ENCODE data around the gene UNCX. TPM values are rescaled to one million over a fixed set of nuclear protein-coding genes. Genes with fewer than 3 reads are reported as not detected.
"Not testable (repeated sequence)": the region's sequence is repeated elsewhere in the genome, so short reads cannot be mapped to it uniquely, and the experiment has no call there.

Gene UNCX
- polyA plus RNA-seq, 1 experiment = not detected

DNA sequence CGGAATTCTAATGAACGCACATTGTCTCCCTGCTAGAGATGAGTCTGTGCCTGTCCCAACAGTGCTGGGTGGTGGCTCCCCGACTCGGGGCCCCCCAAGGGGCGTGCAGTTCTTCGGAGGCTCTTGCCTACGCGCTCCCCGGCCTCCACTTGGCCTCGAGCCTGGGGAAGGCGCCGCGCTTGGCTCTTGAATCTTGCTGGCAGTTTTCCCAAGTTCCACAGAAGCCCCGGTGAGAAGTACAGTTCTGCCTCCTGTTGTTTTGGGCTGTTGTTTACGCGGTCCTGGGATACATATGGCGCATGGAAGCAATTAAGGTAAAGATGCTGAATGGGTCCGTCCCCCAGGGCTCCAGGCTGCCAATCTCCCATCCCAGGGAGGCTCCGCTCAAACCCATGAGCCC, 32.6 kb upstream of the UNCX start:
- no peak for DNase-seq (ENCODE audit: low read depth)
- peaks cover 13% of the 10 kb centered on the region for H3K27me3 ChIP-seq (ENCODE audit: control insufficient read depth, insufficient read depth, low read length)

DNA sequence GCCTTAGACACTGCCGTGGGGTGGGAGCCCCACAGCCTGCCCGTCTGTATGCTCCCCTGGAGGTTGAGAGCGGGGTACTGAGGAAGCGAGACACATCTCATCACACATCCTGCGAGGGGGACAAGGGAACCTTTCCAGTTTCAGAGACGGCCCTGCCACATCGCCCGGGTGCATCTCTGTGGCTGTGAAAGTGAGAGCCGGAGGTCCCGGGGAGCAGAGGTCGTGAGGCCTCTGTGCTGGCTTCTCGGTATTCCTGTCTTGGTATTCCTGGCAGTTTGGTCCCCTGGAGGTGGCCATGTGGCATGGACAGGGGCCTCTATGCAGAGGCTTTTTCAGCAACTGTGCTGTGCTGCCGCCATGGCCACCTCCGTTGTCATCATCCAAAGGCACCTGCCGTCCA, 30.8 kb upstream of the UNCX start:
- peaks cover 14% of the 10 kb centered on the region for H3K27me3 ChIP-seq (ENCODE audit: control insufficient read depth, insufficient read depth, low read length)
- TF ChIP-seq, protein P1, sequence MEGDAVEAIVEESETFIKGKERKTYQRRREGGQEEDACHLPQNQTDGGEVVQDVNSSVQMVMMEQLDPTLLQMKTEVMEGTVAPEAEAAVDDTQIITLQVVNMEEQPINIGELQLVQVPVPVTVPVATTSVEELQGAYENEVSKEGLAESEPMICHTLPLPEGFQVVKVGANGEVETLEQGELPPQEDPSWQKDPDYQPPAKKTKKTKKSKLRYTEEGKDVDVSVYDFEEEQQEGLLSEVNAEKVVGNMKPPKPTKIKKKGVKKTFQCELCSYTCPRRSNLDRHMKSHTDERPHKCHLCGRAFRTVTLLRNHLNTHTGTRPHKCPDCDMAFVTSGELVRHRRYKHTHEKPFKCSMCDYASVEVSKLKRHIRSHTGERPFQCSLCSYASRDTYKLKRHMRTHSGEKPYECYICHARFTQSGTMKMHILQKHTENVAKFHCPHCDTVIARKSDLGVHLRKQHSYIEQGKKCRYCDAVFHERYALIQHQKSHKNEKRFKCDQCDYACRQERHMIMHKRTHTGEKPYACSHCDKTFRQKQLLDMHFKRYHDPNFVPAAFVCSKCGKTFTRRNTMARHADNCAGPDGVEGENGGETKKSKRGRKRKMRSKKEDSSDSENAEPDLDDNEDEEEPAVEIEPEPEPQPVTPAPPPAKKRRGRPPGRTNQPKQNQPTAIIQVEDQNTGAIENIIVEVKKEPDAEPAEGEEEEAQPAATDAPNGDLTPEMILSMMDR (IDR thresholded peaks at IDR 0.05; ENCODE audit: insufficient read depth, low read depth, low read length) = no peak
- ChIA-PET POLR2A (no interaction called here), CTCF (no interaction called here)
- H3K36me3 ChIP-seq (ENCODE audit: control insufficient read depth, insufficient read depth, low read length) = no peaks in the 10 kb centered on the region
- DNase-seq (ENCODE audit: low read depth) = no peak
- no peak overlapping the region for H3K4me3 ChIP-seq (ENCODE audit: low read depth, low read length)

More for the DNA sequence above, 32.6 kb upstream of the UNCX start:
- no peak overlapping the region for H3K4me3 ChIP-seq (ENCODE audit: low read depth, low read length)
- H3K36me3 ChIP-seq (ENCODE audit: control insufficient read depth, insufficient read depth, low read length) = no peaks in the 10 kb centered on the region
- TF ChIP-seq, protein P1 (IDR thresholded peaks at IDR 0.05; ENCODE audit: insufficient read depth, low read depth, low read length) = no peak
- CTCF ChIA-PET = interaction anchor here (1.0 to 1.2 kb wide), 2 partner anchors 48 to 232 kb away, joined by 3 read pairs; no protein-coding TSS in a partner anchor
- POLR2A ChIA-PET = no interaction called here

DNA sequence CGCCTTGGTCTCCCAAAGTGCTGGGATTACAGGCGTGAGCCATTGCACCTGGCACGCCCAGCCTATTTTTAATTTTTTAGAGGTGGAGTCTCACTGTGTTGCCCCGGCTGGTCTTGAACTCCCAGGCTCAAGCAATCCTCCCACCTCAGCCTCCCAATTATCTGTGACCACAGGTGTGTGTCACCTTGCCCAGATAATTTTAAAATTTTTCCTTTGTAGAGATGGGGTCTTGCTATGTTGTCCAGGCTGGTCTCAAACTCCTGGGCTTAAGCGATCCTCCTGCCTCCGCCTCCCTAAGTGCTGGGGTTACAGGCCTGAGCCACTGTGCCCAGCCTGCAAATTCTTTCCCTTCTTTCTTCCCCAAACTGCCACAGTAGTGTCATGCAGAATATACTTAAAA, 29.8 kb upstream of the UNCX start:
- POLR2A ChIA-PET; H3K36me3 ChIP-seq (ENCODE audit: control insufficient read depth, insufficient read depth, low read length); H3K4me3 ChIP-seq (ENCODE audit: low read depth, low read length); DNase-seq (ENCODE audit: low read depth): not testable (repeated sequence)
- peaks cover 14% of the 10 kb centered on the region for H3K27me3 ChIP-seq (ENCODE audit: control insufficient read depth, insufficient read depth, low read length)
- CTCF ChIA-PET = interaction anchor here (0.6 kb wide), 1 partner anchor 241 kb away, joined by 3 read pairs; no protein-coding TSS in a partner anchor

DNA sequence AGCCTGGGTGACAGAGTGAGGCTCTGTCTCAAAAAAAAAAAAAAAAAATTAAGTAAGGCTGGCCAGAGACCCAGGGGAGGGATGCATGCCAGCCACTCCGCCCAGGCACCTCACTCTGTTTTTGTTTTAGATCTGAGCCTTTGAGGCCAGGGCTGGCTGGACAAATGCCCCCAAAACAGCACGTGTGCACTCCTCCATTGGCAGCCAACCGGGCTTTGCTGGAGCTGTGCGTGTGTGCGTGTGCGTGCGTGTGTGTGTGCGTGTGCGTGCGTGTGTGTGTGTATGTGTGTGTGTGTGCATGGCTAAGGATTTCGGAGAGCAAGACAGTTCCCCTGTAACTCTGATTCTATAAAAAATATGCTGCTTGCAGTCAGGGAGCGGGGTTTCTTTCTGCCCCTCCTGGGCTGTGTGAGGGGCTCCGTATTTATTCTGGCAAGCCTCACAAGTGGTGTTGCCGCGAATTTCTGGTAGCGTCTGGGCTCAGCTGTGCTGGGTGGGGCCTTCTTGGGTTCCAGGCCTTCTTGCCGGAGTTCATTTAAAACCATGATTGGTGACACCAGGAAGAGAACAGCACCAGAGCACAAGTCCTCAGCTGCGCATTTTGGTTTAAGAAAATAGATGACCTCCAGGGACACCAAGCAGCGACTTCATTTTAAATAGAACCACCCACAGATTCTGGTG, 28.1 kb upstream of the UNCX start:
- no peak for DNase-seq (ENCODE audit: low read depth)
- ChIA-PET CTCF (interaction anchor here (0.7 to 0.8 kb wide), 5 partner anchors 11 to 1118 kb away, joined by 3 read pairs; no protein-coding TSS in a partner anchor), POLR2A (no interaction called here)
- no peaks in the 10 kb centered on the region for H3K36me3 ChIP-seq (ENCODE audit: control insufficient read depth, insufficient read depth, low read length)
- TF ChIP-seq, protein P1 (IDR thresholded peaks at IDR 0.05; ENCODE audit: insufficient read depth, low read depth, low read length) = no peak
- peaks cover 21% of the 10 kb centered on the region for H3K27me3 ChIP-seq (ENCODE audit: control insufficient read depth, insufficient read depth, low read length)
- H3K4me3 ChIP-seq (ENCODE audit: low read depth, low read length) = no peak overlapping the region

DNA sequence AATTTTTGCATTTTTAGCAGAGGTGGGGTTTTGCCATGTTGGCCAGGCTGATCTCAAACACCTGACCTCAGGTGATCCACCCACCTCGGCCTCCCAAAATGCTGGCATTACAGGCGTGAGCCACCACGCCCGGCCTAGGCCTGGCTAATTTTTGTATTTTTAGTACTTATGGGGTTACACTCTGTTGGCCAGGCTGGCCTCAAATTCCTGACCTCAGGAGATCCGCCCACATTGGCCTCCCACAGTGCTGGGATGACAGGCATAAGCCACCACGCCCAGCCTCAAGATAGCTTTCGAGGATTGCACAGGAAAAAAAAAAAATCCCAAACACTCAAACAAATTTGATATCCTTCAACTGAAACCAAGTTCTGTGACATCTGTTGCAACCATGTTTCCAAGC, 26.9 kb upstream of the UNCX start:
- POLR2A ChIA-PET; H3K4me3 ChIP-seq (ENCODE audit: low read depth, low read length); H3K36me3 ChIP-seq (ENCODE audit: control insufficient read depth, insufficient read depth, low read length); DNase-seq (ENCODE audit: low read depth): not testable (repeated sequence)
- CTCF ChIA-PET = interaction anchor here (0.8 to 1.1 kb wide), 2 partner anchors 19 to 47 kb away, joined by 3 to 4 read pairs; no protein-coding TSS in a partner anchor
- H3K27me3 ChIP-seq (ENCODE audit: control insufficient read depth, insufficient read depth, low read length) = peaks cover 18% of the 10 kb centered on the region

DNA sequence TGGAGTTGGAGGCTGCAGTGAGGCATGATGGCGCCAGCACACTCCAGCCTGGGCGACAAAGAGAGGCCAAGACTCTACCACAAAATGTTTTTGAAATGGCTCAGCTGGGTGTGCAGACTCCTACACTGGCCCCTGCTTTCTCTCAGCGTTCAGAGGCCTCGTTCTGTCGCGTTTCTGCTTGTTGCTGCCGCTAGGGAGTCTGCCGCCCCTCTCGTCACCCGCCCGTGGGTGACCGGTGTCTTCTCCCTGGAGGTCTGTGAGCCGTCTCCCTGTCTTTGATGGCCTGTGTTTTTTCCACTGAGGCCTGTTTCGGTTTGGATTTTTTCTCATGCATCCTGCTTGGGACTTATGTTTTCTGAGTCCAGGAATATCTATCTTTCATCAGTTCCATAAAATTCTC, 23.6 kb upstream of the UNCX start:
- ChIA-PET POLR2A (no interaction called here), CTCF (interaction anchor here (1.6 kb wide), 1 partner anchor 224 kb away, joined by 4 read pairs; no protein-coding TSS in a partner anchor)
- no peak for DNase-seq (ENCODE audit: low read depth)
- Histone ChIP-seq H3K27me3 (ENCODE audit: control insufficient read depth, insufficient read depth, low read length) (peaks cover 30% of the 10 kb centered on the region), H3K36me3 (ENCODE audit: control insufficient read depth, insufficient read depth, low read length) (no peaks in the 10 kb centered on the region), H3K4me3 (ENCODE audit: low read depth, low read length) (no peak overlapping the region)
- TF ChIP-seq, protein P1 (IDR thresholded peaks at IDR 0.05; ENCODE audit: insufficient read depth, low read depth, low read length) = no peak

All from BJ (cell line).